ENCODE results near the gene COPS9.

COPS9 gene

GRCh38 chr2:240136013-240136670 lies at the start of gene COPS9:
COPS9 (minus strand) TSS chr2:240136305; CDS start chr2:240136284, 21 bp downstream.
- in situ Hi-C loops (cut with HindIII; ENCODE audit: low sequenced_read_pairs) = no loop called here

GRCh38 chr2:240184656-240185055 lies 48.6 kb upstream of the COPS9 start:
- in situ Hi-C loops (cut with HindIII; ENCODE audit: low sequenced_read_pairs) = no loop called here

GRCh38 chr2:240183875-240184590 lies 47.9 kb upstream of the COPS9 start:
- in situ Hi-C loops (cut with HindIII; ENCODE audit: low sequenced_read_pairs) = no loop called here

GRCh38 chr2:240183006-240183874 lies 47.1 kb upstream of the COPS9 start:
- in situ Hi-C loops (cut with HindIII; ENCODE audit: low sequenced_read_pairs) = no loop called here

- in situ Hi-C loops (cut with HindIII; ENCODE audit: low sequenced_read_pairs) = no loop called here
Measured at GRCh38 chr2:240182476-240182875, 46.4 kb upstream of the COPS9 start.

GRCh38 chr2:240182001-240182400 lies 45.9 kb upstream of the COPS9 start:
- in situ Hi-C loops (cut with HindIII; ENCODE audit: low sequenced_read_pairs) = no loop called here

- in situ Hi-C loops (cut with HindIII; ENCODE audit: low sequenced_read_pairs) = no loop called here
Measured at GRCh38 chr2:240179941-240180666, 44.0 kb upstream of the COPS9 start.

- in situ Hi-C loops (cut with HindIII; ENCODE audit: low sequenced_read_pairs) = no loop called here
Measured at GRCh38 chr2:240179186-240179815, 43.2 kb upstream of the COPS9 start.

- in situ Hi-C loops (cut with HindIII; ENCODE audit: low sequenced_read_pairs) = no loop called here
Measured at GRCh38 chr2:240178564-240178963, 42.5 kb upstream of the COPS9 start.

GRCh38 chr2:240174496-240174895 lies 38.4 kb upstream of the COPS9 start:
- in situ Hi-C loops (cut with HindIII; ENCODE audit: low sequenced_read_pairs) = no loop called here

GRCh38 chr2:240172071-240172895 lies 36.2 kb upstream of the COPS9 start:
- in situ Hi-C loops (cut with HindIII; ENCODE audit: low sequenced_read_pairs) = no loop called here

- in situ Hi-C loops (cut with HindIII; ENCODE audit: low sequenced_read_pairs) = no loop called here
Measured at GRCh38 chr2:240170883-240171282, 34.8 kb upstream of the COPS9 start.

GRCh38 chr2:240170354-240170735 lies 34.2 kb upstream of the COPS9 start:
- in situ Hi-C loops (cut with HindIII; ENCODE audit: low sequenced_read_pairs) = no loop called here

- in situ Hi-C loops (cut with HindIII; ENCODE audit: low sequenced_read_pairs) = no loop called here
Measured at GRCh38 chr2:240169486-240170353, 33.6 kb upstream of the COPS9 start.

GRCh38 chr2:240168546-240169361 lies 32.6 kb upstream of the COPS9 start:
- in situ Hi-C loops (cut with HindIII; ENCODE audit: low sequenced_read_pairs) = no loop called here

- in situ Hi-C loops (cut with HindIII; ENCODE audit: low sequenced_read_pairs) = no loop called here
Measured at GRCh38 chr2:240168041-240168440, 31.9 kb upstream of the COPS9 start.

GRCh38 chr2:240167588-240167880 lies 31.4 kb upstream of the COPS9 start:
- in situ Hi-C loops (cut with HindIII; ENCODE audit: low sequenced_read_pairs) = no loop called here
